ENCODE measurements around the gene BIN1. TPM values are rescaled to one million over a fixed set of nuclear protein-coding genes. Genes with fewer than 3 reads are reported as not detected.

Gene BIN1
- polyA plus RNA-seq, 1 experiment: 37.6 TPM

GRCh38 chr2:127097841-127098651, 8.9 kb downstream of the BIN1 start:
- Histone ChIP-seq H3K27me3 (ENCODE audit: control insufficient read depth, insufficient read depth, low read length) (no peaks in the 10 kb centered on the region), H3K36me3 (ENCODE audit: control insufficient read depth, insufficient read depth, low read length) (no peaks in the 10 kb centered on the region), H3K4me3 (ENCODE audit: low read depth, low read length) (no peak overlapping the region)
- DNase-seq (ENCODE audit: low read depth): no peak
- CTCF ChIA-PET: no interaction called here
- POLR2A ChIA-PET: no interaction called here
- TF ChIP-seq, protein P1, sequence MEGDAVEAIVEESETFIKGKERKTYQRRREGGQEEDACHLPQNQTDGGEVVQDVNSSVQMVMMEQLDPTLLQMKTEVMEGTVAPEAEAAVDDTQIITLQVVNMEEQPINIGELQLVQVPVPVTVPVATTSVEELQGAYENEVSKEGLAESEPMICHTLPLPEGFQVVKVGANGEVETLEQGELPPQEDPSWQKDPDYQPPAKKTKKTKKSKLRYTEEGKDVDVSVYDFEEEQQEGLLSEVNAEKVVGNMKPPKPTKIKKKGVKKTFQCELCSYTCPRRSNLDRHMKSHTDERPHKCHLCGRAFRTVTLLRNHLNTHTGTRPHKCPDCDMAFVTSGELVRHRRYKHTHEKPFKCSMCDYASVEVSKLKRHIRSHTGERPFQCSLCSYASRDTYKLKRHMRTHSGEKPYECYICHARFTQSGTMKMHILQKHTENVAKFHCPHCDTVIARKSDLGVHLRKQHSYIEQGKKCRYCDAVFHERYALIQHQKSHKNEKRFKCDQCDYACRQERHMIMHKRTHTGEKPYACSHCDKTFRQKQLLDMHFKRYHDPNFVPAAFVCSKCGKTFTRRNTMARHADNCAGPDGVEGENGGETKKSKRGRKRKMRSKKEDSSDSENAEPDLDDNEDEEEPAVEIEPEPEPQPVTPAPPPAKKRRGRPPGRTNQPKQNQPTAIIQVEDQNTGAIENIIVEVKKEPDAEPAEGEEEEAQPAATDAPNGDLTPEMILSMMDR (IDR thresholded peaks at IDR 0.05; ENCODE audit: insufficient read depth, low read depth, low read length): no peak

DNA sequence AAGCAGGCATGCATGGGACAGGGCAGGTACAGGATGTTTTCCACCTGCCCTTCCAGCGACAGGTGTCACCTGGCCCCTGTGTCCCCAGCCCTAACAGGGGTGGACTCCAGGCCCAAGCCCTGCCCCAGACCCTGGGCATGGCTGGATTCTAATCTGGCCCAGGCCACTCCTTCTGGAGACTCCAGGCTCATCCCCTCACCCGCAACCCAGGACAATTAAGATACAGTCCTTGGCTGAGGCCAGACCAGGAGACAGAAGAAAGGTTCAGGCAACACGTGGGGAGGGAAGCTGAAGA, 9.5 kb downstream of the BIN1 start:
- Histone ChIP-seq H3K4me3 (ENCODE audit: low read depth, low read length) (no peak overlapping the region), H3K36me3 (ENCODE audit: control insufficient read depth, insufficient read depth, low read length) (no peaks in the 10 kb centered on the region), H3K27me3 (ENCODE audit: control insufficient read depth, insufficient read depth, low read length) (no peaks in the 10 kb centered on the region)
- TF ChIP-seq, protein P1 (IDR thresholded peaks at IDR 0.05; ENCODE audit: insufficient read depth, low read depth, low read length): no peak
- ChIA-PET POLR2A (no interaction called here), CTCF (no interaction called here)
- DNase-seq (ENCODE audit: low read depth): no peak

DNA sequence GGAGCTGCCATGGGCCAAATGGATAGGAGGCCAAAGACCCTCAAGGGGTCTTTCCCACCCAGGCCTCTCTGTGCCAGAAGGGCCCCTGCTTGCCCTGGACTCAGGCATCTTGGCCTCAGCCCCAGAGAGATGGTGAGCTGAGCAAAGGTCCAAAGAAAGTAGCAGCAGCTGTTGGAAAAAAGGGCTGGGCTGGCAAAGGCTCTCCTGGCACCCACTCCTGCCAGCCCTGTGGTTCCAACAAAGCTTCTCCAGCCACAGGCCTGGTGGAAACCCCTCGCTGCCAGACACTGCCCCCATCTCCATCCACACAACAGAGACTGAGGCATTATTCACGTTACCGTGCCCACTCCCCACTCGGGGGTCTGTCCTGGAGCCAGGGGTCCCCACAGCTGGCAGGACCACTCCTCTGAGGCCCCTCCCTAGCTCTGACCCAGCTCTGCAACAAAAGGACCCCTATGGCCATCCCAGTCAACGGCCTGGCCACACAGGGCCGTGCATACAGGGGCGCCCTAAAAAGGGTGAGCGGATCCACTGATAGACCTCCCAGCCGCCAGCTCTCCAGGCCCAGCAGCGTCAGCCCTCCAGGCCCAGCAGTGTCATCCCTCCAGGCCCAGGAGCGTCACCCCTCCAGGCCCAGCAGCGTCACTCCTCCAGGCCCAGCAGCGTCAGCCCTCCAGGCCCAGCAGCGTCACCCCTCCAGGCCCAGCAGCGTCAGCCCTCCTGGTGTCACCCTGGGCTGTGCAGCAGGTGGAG, 10.1 kb downstream of the BIN1 start:
- Histone ChIP-seq H3K4me3 (ENCODE audit: low read depth, low read length) (no peak overlapping the region), H3K27me3 (ENCODE audit: control insufficient read depth, insufficient read depth, low read length) (no peaks in the 10 kb centered on the region), H3K36me3 (ENCODE audit: control insufficient read depth, insufficient read depth, low read length) (no peaks in the 10 kb centered on the region)
- POLR2A ChIA-PET: no interaction called here
- CTCF ChIA-PET: interaction anchor here (0.8 kb wide), 2 partner anchors 29 to 46 kb away, joined by 3 to 4 read pairs; no protein-coding TSS in a partner anchor
- TF ChIP-seq, protein P1 (IDR thresholded peaks at IDR 0.05; ENCODE audit: insufficient read depth, low read depth, low read length): no peak
- DNase-seq (ENCODE audit: low read depth): no peak

- ChIA-PET CTCF (interaction anchor here (0.8 kb wide), 2 partner anchors 29 to 45 kb away, joined by 3 to 4 read pairs; no protein-coding TSS in a partner anchor), POLR2A (no interaction called here)
- TF ChIP-seq, protein P1 (IDR thresholded peaks at IDR 0.05; ENCODE audit: insufficient read depth, low read depth, low read length): no peak
- H3K27me3 ChIP-seq (ENCODE audit: control insufficient read depth, insufficient read depth, low read length): no peaks in the 10 kb centered on the region
- DNase-seq (ENCODE audit: low read depth): no peak
- H3K4me3 ChIP-seq (ENCODE audit: low read depth, low read length): no peak overlapping the region
- H3K36me3 ChIP-seq (ENCODE audit: control insufficient read depth, insufficient read depth, low read length): no peaks in the 10 kb centered on the region
Measured at GRCh38 chr2:127096280-127096679, 10.7 kb downstream of the BIN1 start.

GRCh38 chr2:127095784-127096183, 11.2 kb downstream of the BIN1 start:
- no peaks in the 10 kb centered on the region for H3K27me3 ChIP-seq (ENCODE audit: control insufficient read depth, insufficient read depth, low read length)
- TF ChIP-seq, protein P1 (IDR thresholded peaks at IDR 0.05; ENCODE audit: insufficient read depth, low read depth, low read length): no peak
- H3K36me3 ChIP-seq (ENCODE audit: control insufficient read depth, insufficient read depth, low read length): no peaks in the 10 kb centered on the region
- no peak overlapping the region for H3K4me3 ChIP-seq (ENCODE audit: low read depth, low read length)
- DNase-seq (ENCODE audit: low read depth): no peak
- CTCF ChIA-PET: interaction anchor here (0.8 kb wide), 1 partner anchor 28 kb away, joined by 3 read pairs; no protein-coding TSS in a partner anchor
- POLR2A ChIA-PET: no interaction called here
